Mucosa of descending colon (tissue), 3 donors: ENCODE measurements around the gene IMPDH2. TPM values are rescaled to one million over a fixed set of nuclear protein-coding genes. Genes with fewer than 3 reads are reported as not detected.

Experiments used
- ATAC-seq: fragments of 200-7000 bp; cut with Tn5 transposase; one replicate; pipeline ENCODE4 v1.9.1; 2020; ENCODE audit warnings: mild to moderate bottlenecking, moderate library complexity
- DNase-seq, 3 donors: peaks; one replicate each; pipeline ENCODE4 v3.0.0-alpha.2; 2020
- H3K36me3 ChIP-seq: fragments of 200-600 bp; one replicate; pipeline ENCODE4 v1.8.0; 2021; ENCODE audit warnings: low read depth, mild to moderate bottlenecking
- H3K4me1 ChIP-seq: fragments of 200-600 bp; one replicate; pipeline ENCODE4 v1.8.0; 2021; ENCODE audit warnings: low read depth, mild to moderate bottlenecking
- H3K4me3 ChIP-seq: fragments of 200-600 bp; one replicate; pipeline ENCODE4 v1.8.0; 2021; ENCODE audit warnings: mild to moderate bottlenecking
- H3K9me3 ChIP-seq: fragments of 200-600 bp; one replicate; pipeline ENCODE4 v1.8.0; 2021; ENCODE audit warnings: mild to moderate bottlenecking
- CTCF ChIP-seq: fragments of 200-600 bp; IDR thresholded peaks from one replicate; pipeline ENCODE4 v1.8.0; 2022; ENCODE audit warnings: antibody characterized with exemption, mild to moderate bottlenecking
- intact Hi-C, 2 donors: fragments of 100-400 bp; cut with DNase I in 1 of 2; cut with micrococcal nuclease in 1 of 2; formaldehyde crosslinking; loops; one replicate each; pipeline versions ENCODE4 v1.11.0 to v1.11.1; 2022; cut with DNase I, micrococcal nuclease
- total RNA-seq, 3 donors: library from RNA; stranded (reverse); fragmentation: NEBNext Ultra II Directional in 2 of 3; extraction: Animal tissue kit (Norgen Biotek cat#: 25700) in 2 of 3; gene quantifications; one replicate each; pipeline versions ENCODE4 v1.2.1 to v1.2.4, GENCODE V29; 2021 to 2023
- donor health status: DM: no; HTN: no; CAD: no; lungs with moderate emphysema.
- donor health status: DM: no; HTN: no; CAD: no.
- donor health status: DM: no; HTN: yes; CAD: no.

IMPDH2 gene
- total RNA-seq, 3 donors from 2014 or later = 113 to 146 (median 114) TPM

GRCh38 chr3:49030321-49030720, 1.1 kb upstream of the IMPDH2 start:
- Histone ChIP-seq H3K9me3 (no peaks in the 10 kb centered on the region), H3K4me3 (no peak overlapping the region), H3K4me1 (peaks cover 12% of the 10 kb centered on the region), H3K36me3 (no peaks in the 10 kb centered on the region)
- no peak for DNase-seq
- TF ChIP-seq CTCF = no peak
- intact Hi-C loops = no loop called here
- ATAC-seq = no peak

- ATAC-seq = no peak
- TF ChIP-seq CTCF = no peak
- DNase-seq = no peak
- Histone ChIP-seq H3K4me3 (peak overlapping the region; percentile 38), H3K36me3 (peaks cover 5% of the 10 kb centered on the region), H3K9me3 (no peaks in the 10 kb centered on the region), H3K4me1 (peaks cover 13% of the 10 kb centered on the region)
- intact Hi-C loops = no loop called here
These were observed 326 bp upstream of the IMPDH2 start for GRCh38 chr3:49029563-49029884.

GRCh38 chr3:49028298-49028672, 913 bp downstream of the IMPDH2 start:
- TF ChIP-seq CTCF = no peak
- ATAC-seq = no peak
- Histone ChIP-seq H3K36me3 (peaks cover 8% of the 10 kb centered on the region), H3K4me1 (peaks cover 20% of the 10 kb centered on the region), H3K9me3 (no peaks in the 10 kb centered on the region), H3K4me3 (no peak overlapping the region)
- DNase-seq = peak in 1 of 3 donors; percentile 8
- intact Hi-C loops = no loop called here

GRCh38 chr3:49027634-49028033, 1.6 kb downstream of the IMPDH2 start:
- TF ChIP-seq CTCF = no peak
- no peak for ATAC-seq
- intact Hi-C loops = no loop called here
- no peak overlapping the region for H3K4me3 ChIP-seq
- H3K36me3 ChIP-seq = peaks cover 8% of the 10 kb centered on the region
- H3K9me3 ChIP-seq = no peaks in the 10 kb centered on the region
- DNase-seq = peak in 1 of 3 donors; percentile 28
- H3K4me1 ChIP-seq = peaks cover 26% of the 10 kb centered on the region

- intact Hi-C loops = no loop called here
- no peak for TF ChIP-seq CTCF
- ATAC-seq (no peak), DNase-seq (no peak)
- Histone ChIP-seq H3K4me1 (peaks cover 28% of the 10 kb centered on the region), H3K9me3 (no peaks in the 10 kb centered on the region), H3K36me3 (peaks cover 8% of the 10 kb centered on the region), H3K4me3 (no peak overlapping the region)
These were observed 2.7 kb downstream of the IMPDH2 start for GRCh38 chr3:49026536-49026935.

GRCh38 chr3:49025793-49026520, 3.2 kb downstream of the IMPDH2 start:
- Histone ChIP-seq H3K9me3 (no peaks in the 10 kb centered on the region), H3K36me3 (peaks cover 8% of the 10 kb centered on the region), H3K4me3 (no peak overlapping the region), H3K4me1 (peaks cover 28% of the 10 kb centered on the region)
- DNase-seq = peak in 1 of 3 donors; percentile 27
- ATAC-seq = no peak
- TF ChIP-seq CTCF = no peak
- intact Hi-C loops = no loop called here
